Activated T-helper 1 cell treated with Interleukin-2 at 50 U/mL for 16 hours (primary cell): Measurements from ENCODE around the gene KCNJ14.
"Not testable (repeated sequence)": the region's sequence is repeated elsewhere in the genome, so short reads cannot be mapped to it uniquely, and the experiment has no call there.

Experiments
- DNase-seq: peaks from one replicate; pipeline ENCODE4 v3.0.0-alpha.2; 2020; ENCODE audit warnings: low read depth

Gene KCNJ14

GRCh38 chr19:48488478-48488877, 33.1 kb downstream of the KCNJ14 start:
- not testable (repeated sequence) for DNase-seq

DNA sequence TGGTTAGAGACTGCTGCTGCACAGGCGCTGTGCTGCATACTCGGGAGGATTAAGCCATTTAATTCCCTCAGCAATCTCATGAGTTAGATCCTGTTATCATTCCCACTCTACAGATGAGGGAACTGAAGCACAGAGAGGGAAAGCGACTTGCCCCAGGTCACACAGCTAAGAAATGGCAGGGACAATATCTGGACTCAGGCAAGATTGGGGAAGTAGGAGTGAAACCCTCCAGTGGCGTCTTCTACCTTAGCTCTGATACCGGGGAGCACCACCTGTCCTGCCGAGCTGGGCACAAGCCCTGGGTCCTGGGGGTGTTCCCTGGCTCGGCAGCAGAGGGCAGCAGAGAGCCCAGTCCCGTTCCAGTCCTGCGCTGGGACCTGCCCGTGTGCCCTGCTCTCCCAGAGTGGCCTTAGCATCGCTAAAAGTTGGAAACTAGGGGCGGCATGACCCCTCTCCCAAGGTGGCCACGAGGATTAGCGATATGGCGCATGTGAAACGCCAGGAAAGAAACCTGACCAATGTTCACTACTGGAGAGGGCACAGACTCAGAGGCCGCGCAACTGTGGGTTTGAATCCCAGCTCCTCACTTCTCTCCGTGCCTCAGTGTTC, 34.3 kb downstream of the KCNJ14 start:
- peak; percentile 66 for DNase-seq

DNA sequence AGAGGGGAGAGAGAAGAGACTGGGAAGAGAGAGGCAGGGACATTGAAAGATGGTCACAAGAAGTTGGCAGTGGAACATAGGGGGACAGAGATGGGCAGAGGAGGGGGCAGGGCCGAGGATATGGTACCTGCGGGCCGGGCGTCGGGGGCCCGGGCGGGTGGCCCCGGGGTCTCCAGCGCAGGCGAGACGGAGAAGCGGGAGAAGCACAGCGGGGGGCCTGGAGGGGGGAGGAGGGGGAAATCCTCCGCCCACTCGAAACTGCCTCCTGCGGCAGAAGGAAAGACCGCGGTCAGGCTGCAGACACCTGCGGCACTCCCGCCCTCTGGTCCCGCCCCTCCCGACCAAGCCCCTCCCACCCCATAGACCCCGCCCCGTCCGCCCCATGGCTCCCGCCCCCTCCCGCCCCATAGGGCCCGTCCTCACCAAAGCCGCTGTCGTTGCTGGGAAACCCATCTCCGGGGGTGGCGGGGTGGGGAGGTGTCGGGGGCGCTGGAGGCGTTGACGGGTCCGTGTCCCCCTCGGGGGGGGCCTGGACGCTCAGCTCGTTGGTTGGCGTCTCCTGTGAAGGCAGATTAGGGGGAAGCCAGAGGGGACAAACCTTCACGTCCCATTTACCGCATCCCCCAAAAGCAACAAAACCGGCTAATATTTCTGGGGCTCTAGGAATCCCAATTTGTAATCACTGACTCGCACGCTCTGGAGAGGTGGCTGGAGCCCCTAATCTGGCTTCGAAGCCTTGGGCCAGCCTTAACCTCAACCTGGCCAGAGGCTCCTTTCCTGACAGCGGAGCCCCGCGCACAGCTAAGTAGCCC, 35.8 kb downstream of the KCNJ14 start:
- DNase-seq: peak; percentile 33

- no peak for DNase-seq
Measured at GRCh38 chr19:48491793-48492123, 36.4 kb downstream of the KCNJ14 start.

DNA sequence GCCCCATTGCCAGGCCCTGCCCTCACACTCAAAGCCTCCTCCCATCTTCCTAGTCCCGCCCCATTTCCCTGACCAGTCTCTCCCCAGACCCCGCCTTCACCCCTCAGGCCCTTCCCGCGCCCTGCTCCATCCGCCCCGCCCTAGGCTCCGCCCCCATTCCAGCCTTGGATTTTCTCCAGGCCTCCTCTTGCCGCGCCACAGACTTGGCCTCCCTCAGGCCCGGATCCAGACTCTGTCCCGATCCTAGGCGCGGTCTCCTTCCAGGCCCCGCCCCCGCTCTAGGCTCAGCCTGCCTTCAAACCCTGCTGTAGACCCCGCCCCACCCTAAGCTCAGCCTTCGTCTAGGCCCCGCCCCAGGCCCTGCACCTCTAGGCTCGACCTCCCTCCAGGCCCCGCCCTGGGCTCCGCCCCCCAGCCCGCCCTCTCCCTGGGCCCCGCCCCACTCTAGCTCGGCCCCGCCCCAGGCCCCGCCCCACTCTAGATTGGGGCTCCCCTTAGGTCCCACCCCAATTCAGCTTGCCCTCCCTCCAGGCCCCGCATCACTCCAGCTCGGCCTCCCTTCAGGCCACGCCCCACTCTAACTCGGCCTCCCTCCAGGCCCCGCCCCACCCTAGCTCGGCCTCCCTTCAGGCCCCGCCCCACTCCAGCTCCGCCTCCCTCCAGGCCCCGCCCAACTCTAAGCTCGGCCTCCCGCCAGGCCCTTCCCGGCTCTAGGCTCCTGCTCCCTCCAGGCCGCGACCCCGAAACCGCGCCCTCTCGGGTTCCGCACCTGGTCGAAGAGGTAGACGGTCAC, 37.7 kb downstream of the KCNJ14 start:
- DNase-seq: peak; percentile 62

DNA sequence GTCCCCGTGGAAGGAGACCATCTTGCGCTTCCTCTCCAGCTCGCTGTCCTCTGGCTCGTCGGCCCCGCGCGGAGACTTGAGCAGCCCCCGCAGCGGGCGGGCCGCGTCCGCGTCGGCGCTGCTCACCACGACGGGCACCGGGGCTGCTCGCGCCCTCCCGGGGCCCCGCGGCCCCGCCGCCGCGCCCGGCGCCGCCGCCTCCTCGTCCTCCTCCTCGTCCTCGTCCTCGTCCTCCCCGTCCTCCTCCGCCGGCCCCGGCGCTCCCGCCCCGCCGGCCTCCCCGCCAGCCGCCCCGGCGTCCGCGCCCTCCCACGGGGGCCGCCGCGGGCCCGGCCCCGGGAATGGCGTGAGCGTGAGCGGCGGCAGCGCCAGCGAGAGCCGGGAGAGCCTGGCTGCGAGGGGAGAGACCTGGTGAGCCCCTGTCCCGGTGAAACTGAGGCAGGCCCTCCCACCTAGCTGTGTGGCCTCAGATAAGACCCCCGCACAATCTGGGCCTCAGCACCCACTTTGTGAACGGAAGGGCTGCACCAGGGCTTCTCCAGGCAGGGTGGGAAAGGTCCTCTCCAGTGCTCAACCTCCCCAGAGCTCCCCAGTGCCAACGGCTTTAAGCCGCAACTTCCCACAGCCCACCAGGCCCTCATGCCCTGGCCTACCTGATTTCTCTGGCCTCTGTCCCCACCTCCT, 38.5 kb downstream of the KCNJ14 start:
- DNase-seq: no peak

GRCh38 chr19:48495396-48495795, 40.0 kb downstream of the KCNJ14 start:
- no peak for DNase-seq

GRCh38 chr19:48496959-48497727, 41.8 kb downstream of the KCNJ14 start:
- no peak for DNase-seq

DNA sequence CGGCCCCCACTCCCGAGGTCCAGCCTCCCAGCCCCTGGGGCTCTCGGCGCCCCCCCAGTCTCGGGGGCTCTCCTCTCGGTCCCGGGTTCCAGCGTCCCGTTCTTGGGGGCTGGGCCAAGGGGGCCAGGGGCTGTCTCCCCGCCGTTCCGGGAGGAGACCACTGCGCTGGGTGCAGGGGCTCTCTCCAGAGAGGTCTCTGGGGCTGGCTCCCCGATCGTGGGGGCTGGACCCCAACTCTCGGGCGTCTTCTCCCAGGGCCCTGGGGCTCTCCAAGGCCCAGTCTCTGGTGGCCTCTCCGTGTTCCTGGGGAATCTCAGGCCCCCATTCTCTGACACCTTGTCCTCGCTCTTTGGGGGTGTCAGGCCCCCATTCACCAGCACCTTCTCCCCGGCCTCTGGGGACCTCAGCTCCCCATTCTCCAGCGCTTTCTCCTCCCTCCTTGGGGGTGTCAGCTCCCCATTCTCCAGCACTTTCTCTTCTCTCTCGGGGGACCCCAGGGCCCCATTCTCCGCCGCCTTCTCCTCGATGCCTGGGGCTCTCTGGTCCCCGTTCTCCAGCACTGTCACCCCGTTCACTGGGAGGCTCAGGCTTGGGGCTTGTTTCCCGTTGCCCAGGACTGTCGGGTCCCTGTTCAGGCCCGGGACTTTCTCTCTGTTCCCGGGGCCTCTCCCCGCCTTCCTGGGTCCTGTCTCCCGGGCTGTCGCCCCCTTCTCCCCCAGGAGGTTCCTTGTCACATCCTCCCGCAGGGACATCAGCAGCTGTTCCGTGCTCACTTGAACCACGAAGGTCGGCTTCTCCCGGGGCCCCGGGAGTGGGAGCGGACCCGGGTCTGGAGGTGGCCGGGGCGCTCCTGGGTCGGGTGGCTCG, 42.6 kb downstream of the KCNJ14 start:
- DNase-seq: no peak

GRCh38 chr19:48498595-48499311, 43.4 kb downstream of the KCNJ14 start:
- DNase-seq: no peak

DNA sequence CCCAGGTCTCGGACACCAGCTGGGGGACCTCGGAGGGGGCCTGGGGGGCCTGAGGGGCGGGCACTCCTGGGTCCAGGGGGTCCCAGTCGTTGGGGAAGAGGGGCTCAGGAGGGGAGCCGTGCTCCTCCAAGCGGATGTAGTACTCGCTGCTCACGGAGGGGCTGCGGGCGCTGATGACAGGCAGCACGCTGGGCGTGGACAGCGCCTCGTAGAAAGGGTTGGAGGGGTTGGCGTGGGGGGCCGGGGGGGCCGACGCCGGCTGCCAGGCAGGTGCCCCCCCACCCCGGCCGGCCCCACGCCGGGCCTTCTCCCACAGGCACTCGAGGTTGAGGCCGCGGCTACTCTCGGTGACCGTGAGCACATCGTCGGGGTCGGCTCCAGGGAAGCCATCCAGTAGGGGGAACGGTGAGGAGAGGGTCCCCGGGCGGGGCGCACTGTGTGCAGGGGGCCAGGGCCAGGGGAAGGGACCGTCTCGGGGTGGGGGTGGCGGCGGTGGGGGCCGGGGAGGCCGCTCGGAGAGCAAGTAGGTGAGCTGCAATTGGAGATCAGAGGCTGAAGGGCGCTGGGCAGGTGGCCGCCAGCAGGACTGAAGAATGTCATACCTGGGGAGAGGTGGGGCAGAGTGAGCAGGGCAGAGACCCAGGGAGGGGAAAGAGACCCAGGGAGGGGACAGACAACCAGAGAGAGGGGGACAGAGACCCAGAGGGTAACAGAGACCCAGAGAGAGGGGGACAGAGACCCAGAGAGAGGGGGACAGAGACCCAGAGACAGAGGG, 44.1 kb downstream of the KCNJ14 start:
- no peak for DNase-seq

GRCh38 chr19:48500830-48501493, 45.6 kb downstream of the KCNJ14 start:
- no peak for DNase-seq

DNA sequence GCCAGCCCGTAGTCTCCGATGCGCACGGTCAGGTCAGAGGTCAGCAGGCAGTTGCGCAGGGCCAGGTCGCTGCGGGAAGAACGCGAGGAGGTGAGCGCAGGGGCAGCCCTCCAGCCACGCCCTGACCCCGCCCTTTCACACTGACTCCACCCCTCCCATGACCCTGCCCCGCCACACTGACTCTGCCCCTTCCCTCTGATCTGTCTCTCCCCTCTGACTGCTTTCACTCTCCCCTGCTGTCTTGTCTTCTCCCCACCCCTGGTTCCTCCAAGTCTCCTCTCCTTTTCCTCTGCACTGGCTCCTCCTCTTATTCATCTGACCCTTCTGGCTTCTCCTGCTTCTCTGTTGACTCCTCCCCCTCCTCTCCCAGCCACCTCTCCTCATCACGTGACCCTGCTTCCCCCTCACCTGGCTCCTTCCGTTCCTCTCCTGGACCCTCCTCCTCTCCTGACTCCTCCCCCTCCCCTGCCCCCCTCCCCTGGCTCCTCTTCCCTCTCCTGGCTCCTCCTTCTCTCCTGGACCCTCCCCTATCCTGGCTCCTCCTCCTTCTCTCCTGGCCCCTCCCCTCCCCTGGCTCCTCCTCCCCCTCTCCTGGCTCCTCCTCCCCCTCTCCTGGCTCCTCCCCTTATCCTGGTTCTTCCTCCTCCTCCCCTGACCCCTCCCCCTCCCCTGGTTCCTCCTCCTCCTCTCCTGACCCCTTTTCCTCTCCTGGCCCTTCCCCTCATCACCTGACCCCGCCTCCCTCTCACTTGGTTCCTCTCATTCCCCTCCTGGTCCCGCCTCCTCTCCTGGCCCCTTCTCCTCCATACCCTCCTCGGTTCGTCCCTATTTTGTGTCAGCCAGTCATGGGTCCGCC, 46.3 kb downstream of the KCNJ14 start:
- DNase-seq: no peak

GRCh38 chr19:48502350-48503018, 47.1 kb downstream of the KCNJ14 start:
- peak; percentile 47 for DNase-seq

- DNase-seq: no peak
Measured at GRCh38 chr19:48506138-48506733, 50.9 kb downstream of the KCNJ14 start.

- DNase-seq: no peak
Measured at GRCh38 chr19:48507911-48508439, 52.6 kb downstream of the KCNJ14 start.
